Testis (tissue), 3 donors: ENCODE data around the gene GRM5. TPM values are rescaled to one million over a fixed set of nuclear protein-coding genes. Genes with fewer than 3 reads are reported as not detected.

ENCODE experiments used
- DNase-seq: peaks from one replicate; pipeline ENCODE4 v3.0.0-alpha.2; 2019
- H3K27ac ChIP-seq, 2 donors: fragments of 200-600 bp; sonication (generic); one replicate each; pipeline ENCODE4 v1.5.1; 2019
- H3K27me3 ChIP-seq: fragments of 200-600 bp; sonication (generic); one replicate; pipeline ENCODE4 v1.5.1; 2019
- H3K36me3 ChIP-seq: fragments of 200-600 bp; sonication (generic); one replicate; pipeline ENCODE4 v1.5.1; 2017; ENCODE audit warnings: low read depth; ENCODE audit errors: missing control alignments
- H3K4me1 ChIP-seq: fragments of 200-600 bp; sonication (generic); one replicate; pipeline ENCODE4 v1.5.1; 2019
- H3K4me3 ChIP-seq, 2 donors: fragments of 200-600 bp; sonication (generic); one replicate each; pipeline ENCODE4 v1.5.1; 2017 to 2019
- H3K9me3 ChIP-seq: fragments of 200-600 bp; sonication (generic); one replicate; pipeline ENCODE4 v1.5.1; 2017
- POLR2A ChIP-seq: fragments of 450-650 bp; IDR thresholded peaks from one replicate; pipeline ENCODE4 v1.6.1; 2017; ENCODE audit warnings: antibody characterized with exemption, mild to moderate bottlenecking, moderate library complexity
- WGBS, 2 donors: methylation state at CpG; one replicate each; pipeline ENCODE4 v1.1.5; 2018; 5-methylcytosine and 5-hydroxymethylcytosine counted together
- intact Hi-C: fragments of 100-400 bp; cut with DNase I; formaldehyde crosslinking; loops from one replicate; pipeline ENCODE4 v1.15.1; 2023; ENCODE audit warnings: low total_unique reads
- polyA plus RNA-seq: library from polyadenylated mRNA; stranded (reverse); fragments of 350-450 nt; fragmentation: Illumina TruSeq; extraction: RNeasy Lipid Tissue Mini Kit (QIAGEN cat#74804); gene quantifications from one replicate; pipeline ENCODE4 v1.2.3, GENCODE V29; 2014; ENCODE audit warnings: low read depth, low replicate concordance; ENCODE audit not compliant: insufficient read depth
- total RNA-seq, 2 donors: library from RNA; depleted of rRNA; stranded (reverse); fragments of >200 nt; gene quantifications; one replicate each; pipeline ENCODE4 v1.2.3, GENCODE V29; 2016
- TF ChIP-seq, protein P1 (sequence below), 3 experiments: fragments of 450-650 bp in 2 of 3; fragments of 200-600 bp in 1 of 3; sonication (generic) in 1 of 3; IDR thresholded peaks; one replicate each; pipeline ENCODE4 v1.5.1; 2016 to 2019; ENCODE audit warnings: antibody characterized with exemption in 3 of 3, mild to moderate bottlenecking in 2 of 3, moderate library complexity in 1 of 3

Gene GRM5
- total and polyA plus RNA-seq, 3 donors from 2014 or later, result 2.3 to 4.9 (median 2.8) TPM

DNA sequence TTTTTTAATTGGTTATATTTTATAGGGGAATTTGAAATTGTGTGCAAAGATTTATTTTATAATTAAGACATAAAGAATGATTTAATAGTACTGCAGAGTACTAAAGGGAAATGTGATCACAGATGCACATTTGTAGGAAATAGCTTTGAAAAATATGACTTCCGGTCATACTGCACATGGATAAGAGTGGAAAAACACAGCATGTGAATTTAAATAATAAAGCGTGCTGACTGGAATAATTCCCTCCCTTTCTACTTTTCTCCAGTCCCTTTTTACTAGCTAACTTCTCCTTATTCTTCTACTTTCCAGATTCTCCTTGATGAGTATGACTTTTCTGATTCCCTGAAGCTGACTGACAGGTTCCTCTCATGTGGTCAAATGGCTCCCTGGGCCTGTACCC is 489.9 kb downstream of the GRM5 start:
- Histone ChIP-seq H3K27me3 (no peaks in the 10 kb centered on the region), H3K36me3 (no peaks in the 10 kb centered on the region), H3K4me3 (no peak overlapping the region), H3K4me1 (no peaks in the 10 kb centered on the region), H3K9me3 (no peaks in the 10 kb centered on the region), H3K27ac (no peak overlapping the region)
- DNase-seq, result no peak
- intact Hi-C loops, result no loop called here
- WGBS, 2 donors, result 81 to 89% methylated on average over 2 of the region's 2 CpGs
- no peak for TF ChIP-seq POLR2A
- TF ChIP-seq, protein P1, sequence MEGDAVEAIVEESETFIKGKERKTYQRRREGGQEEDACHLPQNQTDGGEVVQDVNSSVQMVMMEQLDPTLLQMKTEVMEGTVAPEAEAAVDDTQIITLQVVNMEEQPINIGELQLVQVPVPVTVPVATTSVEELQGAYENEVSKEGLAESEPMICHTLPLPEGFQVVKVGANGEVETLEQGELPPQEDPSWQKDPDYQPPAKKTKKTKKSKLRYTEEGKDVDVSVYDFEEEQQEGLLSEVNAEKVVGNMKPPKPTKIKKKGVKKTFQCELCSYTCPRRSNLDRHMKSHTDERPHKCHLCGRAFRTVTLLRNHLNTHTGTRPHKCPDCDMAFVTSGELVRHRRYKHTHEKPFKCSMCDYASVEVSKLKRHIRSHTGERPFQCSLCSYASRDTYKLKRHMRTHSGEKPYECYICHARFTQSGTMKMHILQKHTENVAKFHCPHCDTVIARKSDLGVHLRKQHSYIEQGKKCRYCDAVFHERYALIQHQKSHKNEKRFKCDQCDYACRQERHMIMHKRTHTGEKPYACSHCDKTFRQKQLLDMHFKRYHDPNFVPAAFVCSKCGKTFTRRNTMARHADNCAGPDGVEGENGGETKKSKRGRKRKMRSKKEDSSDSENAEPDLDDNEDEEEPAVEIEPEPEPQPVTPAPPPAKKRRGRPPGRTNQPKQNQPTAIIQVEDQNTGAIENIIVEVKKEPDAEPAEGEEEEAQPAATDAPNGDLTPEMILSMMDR (IDR thresholded peaks at IDR 0.05), result no peak

DNA sequence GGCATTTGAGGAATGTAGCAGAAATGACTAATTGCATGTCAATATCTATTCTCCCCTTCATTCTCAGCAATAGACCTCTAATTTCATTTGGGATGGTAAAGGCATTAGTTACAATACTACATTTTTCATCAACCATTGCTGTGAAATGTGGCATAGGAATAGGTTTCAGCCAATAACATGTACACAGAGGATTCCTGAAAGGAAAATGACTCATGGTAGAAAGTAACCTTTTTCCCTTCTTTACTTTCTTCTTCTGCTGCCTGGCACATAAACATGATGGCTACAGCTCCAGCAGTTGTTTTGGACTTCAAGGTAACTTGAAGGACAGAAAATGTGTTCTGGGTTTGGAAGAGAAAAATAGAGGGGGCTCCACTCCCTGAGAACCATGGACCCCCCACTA is 496.4 kb downstream of the GRM5 start:
- intact Hi-C loops, result no loop called here
- TF ChIP-seq POLR2A, result no peak
- TF ChIP-seq, protein P1 (IDR thresholded peaks at IDR 0.05), result no peak
- H3K36me3 ChIP-seq, result no peaks in the 10 kb centered on the region
- H3K4me3 ChIP-seq, result no peak overlapping the region
- no peaks in the 10 kb centered on the region for H3K27me3 ChIP-seq
- no peaks in the 10 kb centered on the region for H3K4me1 ChIP-seq
- H3K9me3 ChIP-seq, result no peaks in the 10 kb centered on the region
- no peak overlapping the region for H3K27ac ChIP-seq
- no peak for DNase-seq

DNA sequence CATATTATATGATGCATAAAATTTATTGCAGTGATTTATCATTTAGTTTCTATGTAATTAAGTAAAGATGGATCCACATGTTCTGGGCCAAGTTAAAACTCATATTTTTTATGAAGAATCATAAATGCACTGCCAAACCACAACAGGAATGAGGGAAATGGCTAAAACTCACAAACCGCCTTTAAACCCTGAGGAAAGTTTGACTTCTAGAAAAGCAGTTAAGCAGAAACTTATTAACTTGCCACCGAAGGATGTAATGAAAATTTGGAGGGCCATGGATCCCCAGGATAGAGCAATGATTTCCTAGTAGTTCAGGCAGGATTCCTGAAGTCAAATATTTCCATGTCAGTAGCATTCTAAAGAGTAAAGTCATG is 510.0 kb downstream of the GRM5 start:
- WGBS, 2 donors, result 68 to 73% methylated on average over 2 of the region's 2 CpGs
- Histone ChIP-seq H3K4me3 (no peak overlapping the region), H3K4me1 (no peaks in the 10 kb centered on the region), H3K27ac (no peak overlapping the region), H3K27me3 (no peaks in the 10 kb centered on the region), H3K36me3 (no peaks in the 10 kb centered on the region), H3K9me3 (no peaks in the 10 kb centered on the region)
- no peak for DNase-seq
- intact Hi-C loops, result no loop called here
- TF ChIP-seq, protein P1 (IDR thresholded peaks at IDR 0.05), result no peak
- no peak for TF ChIP-seq POLR2A

DNA sequence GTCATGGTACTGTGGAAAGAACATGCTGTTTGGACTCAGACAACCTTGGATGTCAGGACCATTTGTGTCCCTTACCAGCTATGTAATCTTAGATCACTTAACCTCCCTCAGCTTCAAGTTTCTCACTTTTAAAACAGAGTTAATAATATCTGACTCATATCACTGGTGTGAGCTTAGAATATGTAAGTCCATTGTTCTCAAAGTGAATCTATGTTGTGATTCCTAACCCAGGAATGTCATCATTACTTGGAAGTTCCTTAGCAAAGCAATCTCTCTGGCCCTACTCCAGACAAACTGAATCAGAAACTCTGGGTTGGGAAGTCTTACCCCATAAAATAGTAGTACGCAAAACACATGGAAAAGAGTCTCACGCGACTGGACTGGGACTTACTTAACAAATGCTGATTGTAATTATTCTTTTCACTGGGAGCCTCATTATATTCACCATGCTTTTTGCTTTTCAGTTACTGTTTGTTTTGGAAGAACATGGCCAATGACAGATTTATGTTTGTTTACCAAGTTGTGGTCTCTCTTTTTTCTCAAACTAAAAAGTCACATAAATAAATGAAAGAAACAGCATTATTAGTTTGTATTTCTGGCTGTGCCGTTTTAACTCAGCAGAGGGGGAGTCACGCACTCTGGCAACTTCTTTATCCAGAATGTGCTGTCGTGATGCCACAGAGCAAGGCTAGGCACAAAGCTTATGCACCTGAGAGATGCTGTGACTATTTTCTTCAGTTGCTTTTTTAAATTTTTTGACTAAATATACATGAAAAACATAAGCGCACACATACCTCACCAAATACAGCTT is 510.6 kb downstream of the GRM5 start:
- Histone ChIP-seq H3K27ac (peak overlapping the region in 1 of 2 donors; percentile 47), H3K36me3 (no peaks in the 10 kb centered on the region), H3K27me3 (no peaks in the 10 kb centered on the region), H3K4me3 (no peak overlapping the region), H3K9me3 (no peaks in the 10 kb centered on the region), H3K4me1 (no peaks in the 10 kb centered on the region)
- TF ChIP-seq, protein P1 (IDR thresholded peaks at IDR 0.05), result no peak
- no peak for TF ChIP-seq POLR2A
- 54% methylated on average over 7 of the region's 7 CpGs for WGBS, 2 donors
- intact Hi-C loops, result no loop called here
- peak; percentile 66 for DNase-seq

DNA sequence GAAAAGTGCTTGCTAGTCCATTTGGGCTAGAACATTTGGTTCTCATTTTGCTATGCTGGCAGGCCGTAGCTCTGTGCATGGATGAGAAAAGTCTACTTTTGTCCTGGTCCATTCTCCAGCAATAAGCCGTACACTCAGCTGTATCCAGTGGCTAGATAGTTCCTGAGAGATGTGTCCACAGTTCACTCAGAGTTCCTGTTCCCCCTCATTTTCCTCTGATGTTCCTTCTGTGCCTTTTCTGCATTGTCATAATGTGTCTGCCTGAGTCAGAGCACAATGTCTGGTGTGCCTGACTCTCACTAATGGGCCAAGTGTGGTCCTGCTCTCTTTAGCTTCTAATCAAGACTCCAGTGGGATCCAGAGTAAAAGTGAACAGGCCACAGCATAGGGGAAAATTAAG is 512.6 kb downstream of the GRM5 start:
- Histone ChIP-seq H3K9me3 (no peaks in the 10 kb centered on the region), H3K27ac (no peak overlapping the region), H3K4me1 (no peaks in the 10 kb centered on the region), H3K4me3 (no peak overlapping the region), H3K36me3 (no peaks in the 10 kb centered on the region), H3K27me3 (no peaks in the 10 kb centered on the region)
- intact Hi-C loops, result no loop called here
- WGBS, 2 donors, result 33 to 57% methylated on average over 2 of the region's 2 CpGs
- TF ChIP-seq, protein P1 (IDR thresholded peaks at IDR 0.05), result no peak
- TF ChIP-seq POLR2A, result no peak
- no peak for DNase-seq
